Activated CD8-positive, alpha-beta memory T cell treated with anti-CD3 and anti-CD28 coated beads, Interleukin-2, amount 10 ng/mL, durations not matched to agents 7 days and 5 days (primary cell): Measurements from ENCODE around the gene TNNT1. TPM values are rescaled to one million over a fixed set of nuclear protein-coding genes. Genes with fewer than 3 reads are reported as not detected.
"Not testable (repeated sequence)": the region's sequence is repeated elsewhere in the genome, so short reads cannot be mapped to it uniquely, and the experiment has no call there.

Source experiments
- ATAC-seq: fragments of 150-1000 bp; cut with Tn5 transposase; one replicate; pipeline ENCODE4 v1.10.0; 2021; ENCODE audit warnings: moderate library complexity
- CTCF ChIA-PET: fragments of 350-600 bp; sonication (Branson Sonifier 250); formaldehyde crosslinking; loops from one replicate; lab custom pipeline; 2021; ENCODE audit warnings: antibody characterized with exemption; lab: Charles Lee
- DNase-seq: peaks from one replicate; pipeline ENCODE4 v3.0.0-alpha.2; 2020
- H3K27ac Mint-ChIP-seq: one replicate; pipeline ENCODE4 v1.8.0; 2021; ENCODE audit warnings: mild to moderate bottlenecking, mixed read lengths
- H3K27me3 Mint-ChIP-seq: one replicate; pipeline ENCODE4 v1.8.0; 2021; ENCODE audit warnings: mixed read lengths
- H3K36me3 Mint-ChIP-seq: one replicate; pipeline ENCODE4 v1.8.0; 2021; ENCODE audit warnings: mild to moderate bottlenecking, mixed read lengths
- H3K4me1 Mint-ChIP-seq: one replicate; pipeline ENCODE4 v1.8.0; 2021; ENCODE audit warnings: mixed read lengths
- H3K4me3 Mint-ChIP-seq: one replicate; pipeline ENCODE4 v1.8.0; 2021; ENCODE audit warnings: mild to moderate bottlenecking, moderate library complexity, mixed read lengths
- H3K9me3 Mint-ChIP-seq: one replicate; pipeline ENCODE4 v1.8.0; 2022; ENCODE audit warnings: low read depth, mixed read lengths
- total RNA-seq, 2 experiments: library from RNA; stranded (reverse); gene quantifications; one replicate each; pipeline ENCODE4 v1.2.3, GENCODE V29; 2021

The TNNT1 gene
- total RNA-seq, 2 experiments from 2014 or later, result 0.41 to 1.0 TPM

GRCh38 chr19:55160986-55161365 is 12.0 kb upstream of the TNNT1 start:
- Mint-ChIP-seq H3K27me3 (peaks cover 40% of the 10 kb centered on the region), H3K9me3 (no peaks in the 10 kb centered on the region), H3K27ac (no peak overlapping the region), H3K4me1 (peaks cover 5% of the 10 kb centered on the region), H3K4me3 (no peak overlapping the region), H3K36me3 (no peaks in the 10 kb centered on the region)
- CTCF ChIA-PET, result interaction anchor here (0.6 to 2.9 kb wide), 30 partner anchors 9 to 463 kb away, joined by 3 to 29 read pairs (median 4); partner anchors contain the start of genes EPS8L1, HSPBP1, ISOC2 and RDH13
- no peak for ATAC-seq
- DNase-seq, result no peak

GRCh38 chr19:55160128-55160985 is 11.4 kb upstream of the TNNT1 start:
- peaks cover 5% of the 10 kb centered on the region for H3K4me1 Mint-ChIP-seq

GRCh38 chr19:55158848-55159749 is 10.1 kb upstream of the TNNT1 start:
- Mint-ChIP-seq H3K4me1 (peaks cover 9% of the 10 kb centered on the region), H3K9me3 (no peaks in the 10 kb centered on the region), H3K27ac (no peak overlapping the region), H3K36me3 (no peaks in the 10 kb centered on the region), H3K4me3 (no peak overlapping the region), H3K27me3 (peaks cover 30% of the 10 kb centered on the region)
- DNase-seq (no peak), ATAC-seq (no peak)
- CTCF ChIA-PET, result interaction anchor here (0.7 to 2.9 kb wide), 16 partner anchors 8 to 349 kb away, joined by 3 to 29 read pairs (median 7); partner anchors contain the start of genes RDH13, SYT5 and TNNT1

More at GRCh38 chr19:55160128-55160985, 11.4 kb upstream of the TNNT1 start:
- H3K9me3 Mint-ChIP-seq, result no peaks in the 10 kb centered on the region
- no peak overlapping the region for H3K27ac Mint-ChIP-seq
- H3K27me3 Mint-ChIP-seq, result peaks cover 34% of the 10 kb centered on the region
- H3K4me3 Mint-ChIP-seq, result no peak overlapping the region
- CTCF ChIA-PET, result interaction anchor here (0.6 to 2.9 kb wide), 35 partner anchors 9 to 464 kb away, joined by 3 to 29 read pairs (median 4); partner anchors contain the start of genes EPS8L1, HSPBP1, ISOC2 and PPP1R12C
- peak; percentile 95 for DNase-seq
- peak; percentile 96 for ATAC-seq
- H3K36me3 Mint-ChIP-seq, result no peaks in the 10 kb centered on the region

GRCh38 chr19:55158423-55158822 is 9.4 kb upstream of the TNNT1 start:
- Mint-ChIP-seq H3K9me3 (peaks cover 2% of the 10 kb centered on the region), H3K27me3 (peaks cover 30% of the 10 kb centered on the region), H3K27ac (no peak overlapping the region), H3K36me3 (no peaks in the 10 kb centered on the region), H3K4me3 (no peak overlapping the region), H3K4me1 (peaks cover 14% of the 10 kb centered on the region)
- ATAC-seq (no peak), DNase-seq (no peak)
- CTCF ChIA-PET, result interaction anchor here (1.0 to 2.7 kb wide), 5 partner anchors 11 to 277 kb away, joined by 3 to 22 read pairs (median 4); partner anchors contain the start of gene TNNT1

DNA sequence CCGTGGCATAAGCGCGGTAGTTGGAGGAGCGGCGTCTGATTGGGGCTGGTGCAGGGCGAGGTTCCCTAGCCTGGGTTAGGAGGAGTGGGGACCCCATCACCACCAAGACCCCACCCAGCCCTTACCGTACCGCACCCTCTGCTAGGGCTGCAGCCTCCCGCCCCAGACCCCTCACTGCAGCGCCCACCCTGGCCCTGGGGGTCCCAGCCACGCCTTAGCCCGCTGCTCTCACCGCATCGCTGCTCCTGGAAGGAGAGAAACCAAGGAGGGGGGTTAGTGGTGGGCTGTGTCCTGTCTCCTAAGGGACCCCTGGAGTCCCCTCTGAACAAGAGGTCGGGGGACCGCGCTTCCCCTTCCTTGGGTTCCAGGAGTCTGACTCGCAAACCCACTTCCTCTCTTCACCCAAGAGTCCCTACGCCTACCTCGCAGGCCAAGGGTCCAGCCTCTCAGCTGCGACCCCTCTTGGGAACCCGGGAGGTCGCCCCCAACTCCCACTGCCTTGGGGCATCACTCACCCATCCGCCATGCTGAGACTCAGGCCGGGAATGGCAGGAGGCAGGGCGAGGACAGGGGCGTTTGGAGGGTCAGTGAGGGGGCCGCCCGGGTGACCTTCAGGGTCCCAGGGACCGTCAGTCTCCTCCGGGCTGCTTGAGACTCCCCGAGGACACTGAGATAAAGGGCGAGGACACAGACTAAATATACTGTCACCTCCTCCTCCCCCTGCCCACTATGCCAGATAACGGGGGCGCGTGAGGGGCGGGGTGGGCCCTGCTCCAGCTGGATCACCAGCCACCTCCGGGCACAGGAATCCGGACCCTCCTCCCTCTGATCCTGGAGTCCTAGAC is 8.3 kb upstream of the TNNT1 start, which contains the start of gene TNNI3:
Gene TNNI3 (minus strand): TSS at position 669 of the 845 bp plus-strand sequence. CDS start 143 bp downstream, at position 526.
- CTCF ChIA-PET, result interaction anchor here (1.0 to 1.3 kb wide), 2 partner anchors 14 to 69 kb away, joined by 3 to 4 read pairs; no protein-coding TSS in a partner anchor
- H3K36me3 Mint-ChIP-seq, result no peaks in the 10 kb centered on the region
- no peak within 1 kb of the TSS for H3K4me3 Mint-ChIP-seq

GRCh38 chr19:55156202-55157063 is 7.4 kb upstream of the TNNT1 start:
- CTCF ChIA-PET, result no interaction called here
- no peak overlapping the region for H3K27ac Mint-ChIP-seq
- DNase-seq, result peak; percentile 53
- H3K9me3 Mint-ChIP-seq, result peaks cover 8% of the 10 kb centered on the region
- no peak for ATAC-seq
- peaks cover 3% of the 10 kb centered on the region for H3K36me3 Mint-ChIP-seq
- no peak overlapping the region for H3K4me3 Mint-ChIP-seq
- peaks cover 23% of the 10 kb centered on the region for H3K4me1 Mint-ChIP-seq
- peaks cover 25% of the 10 kb centered on the region for H3K27me3 Mint-ChIP-seq

More for the DNA sequence above, 8.3 kb upstream of the TNNT1 start, which contains the start of gene TNNI3:
- peaks cover 17% of the 10 kb centered on the region for H3K4me1 Mint-ChIP-seq
- peaks cover 27% of the 10 kb centered on the region for H3K27me3 Mint-ChIP-seq
- DNase-seq (no peak), ATAC-seq (no peak)
- H3K9me3 Mint-ChIP-seq, result peaks cover 2% of the 10 kb centered on the region
- H3K27ac Mint-ChIP-seq, result no peak within 1 kb of the TSS

DNA sequence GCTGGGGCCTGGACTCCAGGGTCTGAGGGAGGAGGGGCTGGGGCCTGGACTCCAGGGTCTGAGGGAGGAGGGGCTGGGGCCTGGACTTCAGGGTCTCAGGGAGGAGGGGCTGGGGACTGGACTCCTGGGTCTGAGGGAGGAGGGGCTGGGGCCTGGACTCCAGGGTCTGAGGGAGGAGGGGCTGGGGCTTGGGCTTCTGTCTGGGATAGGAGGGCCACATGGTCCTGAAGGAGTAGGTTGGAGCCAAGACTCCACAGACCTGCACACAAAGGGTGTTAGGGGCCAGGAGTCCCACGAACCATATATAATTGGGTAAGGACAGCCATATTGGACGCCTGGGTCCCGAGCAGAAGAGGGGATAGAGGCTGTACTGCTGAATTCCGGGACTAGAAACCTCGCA is 6.8 kb upstream of the TNNT1 start:
- H3K36me3 Mint-ChIP-seq, H3K9me3 Mint-ChIP-seq, ATAC-seq, H3K27ac Mint-ChIP-seq, CTCF ChIA-PET, DNase-seq, H3K4me3 Mint-ChIP-seq: not testable (repeated sequence)
- Mint-ChIP-seq H3K27me3 (peaks cover 25% of the 10 kb centered on the region), H3K4me1 (peaks cover 23% of the 10 kb centered on the region)

DNA sequence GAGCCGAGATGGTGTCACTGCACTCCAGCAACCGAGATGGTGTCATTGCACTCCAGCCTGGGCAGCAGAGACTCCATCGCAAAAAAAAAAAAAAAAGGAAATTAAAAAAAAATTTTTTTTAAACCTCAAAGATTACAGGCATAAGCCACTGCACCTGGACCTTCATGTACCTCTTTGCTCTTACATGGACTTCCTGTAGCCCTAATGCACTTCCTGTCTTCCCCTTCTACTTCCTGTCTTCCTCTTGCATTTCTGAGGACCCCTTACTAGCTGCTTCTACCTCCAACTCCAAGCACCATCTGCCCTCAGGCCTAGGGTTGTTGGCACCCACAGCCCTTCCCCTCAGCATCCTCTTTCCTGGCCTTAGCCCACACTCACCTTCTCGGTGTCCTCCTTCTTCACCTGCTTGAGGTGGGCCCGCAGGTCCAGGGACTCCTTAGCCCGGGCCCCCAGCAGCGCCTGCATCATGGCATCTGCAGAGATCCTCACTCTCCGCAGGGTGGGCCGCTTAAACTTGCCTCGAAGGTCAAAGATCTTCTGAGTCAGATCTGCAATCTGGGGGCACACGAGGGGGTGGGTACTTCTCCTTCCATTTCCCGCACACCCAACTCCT is 4.8 kb upstream of the TNNT1 start:
- no peak overlapping the region for H3K4me3 Mint-ChIP-seq
- no peak overlapping the region for H3K27ac Mint-ChIP-seq
- CTCF ChIA-PET, result interaction anchor here (1.3 kb wide), 1 partner anchor 8 kb away, joined by 4 read pairs; no protein-coding TSS in a partner anchor
- peaks cover 20% of the 10 kb centered on the region for H3K4me1 Mint-ChIP-seq
- peaks cover 8% of the 10 kb centered on the region for H3K9me3 Mint-ChIP-seq
- peaks cover 3% of the 10 kb centered on the region for H3K36me3 Mint-ChIP-seq
- ATAC-seq (no peak), DNase-seq (no peak)
- H3K27me3 Mint-ChIP-seq, result peaks cover 26% of the 10 kb centered on the region

- no peak overlapping the region for H3K4me3 Mint-ChIP-seq
- no peak for ATAC-seq
Observed at GRCh38 chr19:55152017-55152416, 3.0 kb upstream of the TNNT1 start.

GRCh38 chr19:55147545-55148251 is 1.3 kb downstream of the TNNT1 start:
- ATAC-seq, result no peak
- CTCF ChIA-PET, result interaction anchor here (2.4 to 4.6 kb wide), 2 partner anchors 12 to 356 kb away, joined by 10 to 22 read pairs; no protein-coding TSS in a partner anchor
- Mint-ChIP-seq H3K9me3 (peaks cover 6% of the 10 kb centered on the region), H3K4me3 (no peak overlapping the region), H3K27me3 (peaks cover 46% of the 10 kb centered on the region), H3K27ac (no peak overlapping the region), H3K4me1 (peaks cover 8% of the 10 kb centered on the region), H3K36me3 (peaks cover 3% of the 10 kb centered on the region)
- DNase-seq, result no peak

More at GRCh38 chr19:55152017-55152416, 3.0 kb upstream of the TNNT1 start:
- Mint-ChIP-seq H3K9me3 (peaks cover 8% of the 10 kb centered on the region), H3K4me1 (peaks cover 20% of the 10 kb centered on the region), H3K36me3 (peaks cover 3% of the 10 kb centered on the region), H3K27ac (peak overlapping the region; percentile 78), H3K27me3 (peaks cover 28% of the 10 kb centered on the region)
- CTCF ChIA-PET, result interaction anchor here (1.1 to 3.2 kb wide), 3 partner anchors 9 to 62 kb away, joined by 3 to 11 read pairs (median 6); no protein-coding TSS in a partner anchor
- no peak for DNase-seq
